Measurements from ENCODE around the gene CLEC4A.

DNA sequence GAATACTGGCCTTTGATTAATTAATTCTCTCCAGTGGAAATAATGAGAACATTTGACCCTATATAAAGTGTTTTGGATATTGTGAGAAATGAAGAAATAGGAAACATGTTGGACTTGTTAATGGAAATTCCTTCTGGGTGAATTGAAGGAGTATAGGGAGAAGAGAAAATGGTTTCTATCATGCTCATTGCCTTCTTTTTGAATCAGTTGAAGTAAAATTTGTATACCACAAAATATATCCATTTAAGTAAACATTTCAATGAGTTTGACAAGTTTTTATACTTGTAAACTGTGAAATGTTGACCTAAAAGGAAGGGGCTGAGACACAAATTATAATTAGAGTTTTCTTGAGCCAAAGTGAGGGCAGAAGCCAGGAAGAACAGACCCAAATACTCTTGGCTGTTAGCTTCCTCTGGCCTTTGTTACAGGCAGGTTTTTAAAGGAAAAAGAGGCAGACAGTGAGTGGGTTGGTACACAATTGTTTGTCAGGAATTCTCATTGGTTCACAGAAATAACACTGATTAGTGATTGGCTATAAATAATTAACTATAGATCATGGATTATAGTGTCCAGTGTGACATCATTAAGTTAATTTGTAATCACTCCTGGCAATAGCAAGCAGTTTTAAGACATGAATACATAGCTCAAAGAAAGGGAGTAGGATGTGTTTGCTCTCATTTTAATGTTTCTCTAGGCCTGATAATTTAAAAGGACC lies 34.2 kb downstream of the CLEC4A start:
- TF ChIP-seq, protein P1, sequence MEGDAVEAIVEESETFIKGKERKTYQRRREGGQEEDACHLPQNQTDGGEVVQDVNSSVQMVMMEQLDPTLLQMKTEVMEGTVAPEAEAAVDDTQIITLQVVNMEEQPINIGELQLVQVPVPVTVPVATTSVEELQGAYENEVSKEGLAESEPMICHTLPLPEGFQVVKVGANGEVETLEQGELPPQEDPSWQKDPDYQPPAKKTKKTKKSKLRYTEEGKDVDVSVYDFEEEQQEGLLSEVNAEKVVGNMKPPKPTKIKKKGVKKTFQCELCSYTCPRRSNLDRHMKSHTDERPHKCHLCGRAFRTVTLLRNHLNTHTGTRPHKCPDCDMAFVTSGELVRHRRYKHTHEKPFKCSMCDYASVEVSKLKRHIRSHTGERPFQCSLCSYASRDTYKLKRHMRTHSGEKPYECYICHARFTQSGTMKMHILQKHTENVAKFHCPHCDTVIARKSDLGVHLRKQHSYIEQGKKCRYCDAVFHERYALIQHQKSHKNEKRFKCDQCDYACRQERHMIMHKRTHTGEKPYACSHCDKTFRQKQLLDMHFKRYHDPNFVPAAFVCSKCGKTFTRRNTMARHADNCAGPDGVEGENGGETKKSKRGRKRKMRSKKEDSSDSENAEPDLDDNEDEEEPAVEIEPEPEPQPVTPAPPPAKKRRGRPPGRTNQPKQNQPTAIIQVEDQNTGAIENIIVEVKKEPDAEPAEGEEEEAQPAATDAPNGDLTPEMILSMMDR (optimal IDR thresholded peaks at IDR 0.05 in 1 of 3, IDR thresholded peaks at IDR 0.05 in 1 of 3, conservative IDR thresholded peaks at IDR 0.05 in 1 of 3; ENCODE audit: extremely low read depth in 1 of 3, insufficient read depth in 2 of 3, low read length in 3 of 3), result no peak
- TF ChIP-seq EZH2 (IDR thresholded peaks at IDR 0.05; ENCODE audit: low read length), result no peak
